OCI-LY1 (cell line): Measurements from ENCODE around the gene CELF4.

Experiments
- H2AFZ ChIP-seq: fragments of 200-600 bp; sonication (generic), shearing (Covaris generic); 2 replicates; pipeline ENCODE4 v1.6.0; 2014; ENCODE audit warnings: antibody characterized with exemption, mild to moderate bottlenecking, low read length
- H3F3A ChIP-seq: fragments of 200-600 bp; sonication (generic), shearing (Covaris generic); 2 replicates; pipeline ENCODE4 v1.6.0; 2014; ENCODE audit warnings: mild to moderate bottlenecking, antibody characterized with exemption, low read length, moderate library complexity; ENCODE audit not compliant: insufficient read depth
- H3K27ac ChIP-seq: fragments of 200-600 bp; sonication (generic); 2 replicates; pipeline ENCODE4 v1.5.1; 2014; ENCODE audit warnings: low read length, mixed run types, mild to moderate bottlenecking, low read depth; ENCODE audit not compliant: poor library complexity, severe bottlenecking
- H3K27me3 ChIP-seq: fragments of 200-600 bp; sonication (generic); 2 replicates; pipeline ENCODE4 v1.6.0; 2014; ENCODE audit warnings: antibody characterized with exemption, mild to moderate bottlenecking, low read length, moderate library complexity; ENCODE audit not compliant: insufficient read depth
- H3K36me3 ChIP-seq: fragments of 200-600 bp; sonication (generic); 2 replicates; pipeline ENCODE4 v1.6.1; 2014; ENCODE audit warnings: mild to moderate bottlenecking, antibody characterized with exemption, low read length, moderate library complexity, mixed read lengths; ENCODE audit not compliant: insufficient read depth
- H3K4me1 ChIP-seq: fragments of 200-600 bp; sonication (generic); 2 replicates; pipeline ENCODE4 v1.5.1; 2014; ENCODE audit warnings: mild to moderate bottlenecking, low read length, moderate library complexity; ENCODE audit not compliant: insufficient read depth, severe bottlenecking
- H3K4me2 ChIP-seq: fragments of 200-600 bp; sonication (generic), shearing (Covaris generic); 2 replicates; pipeline ENCODE4 v1.6.1; 2014; ENCODE audit warnings: low read length
- H3K4me3 ChIP-seq: fragments of 200-600 bp; sonication (generic); 2 replicates; pipeline ENCODE4 v1.5.1; 2014; ENCODE audit warnings: low read length, low read depth, mild to moderate bottlenecking, mixed read lengths; ENCODE audit not compliant: poor library complexity, severe bottlenecking
- H3K79me2 ChIP-seq: fragments of 200-600 bp; shearing (Covaris generic); 2 replicates; pipeline ENCODE4 v1.6.1; 2016; ENCODE audit warnings: mixed run types, low read length, mixed read lengths; ENCODE audit not compliant: insufficient read depth
- H3K9ac ChIP-seq: fragments of 200-600 bp; sonication (generic), shearing (Covaris generic); 2 replicates; pipeline ENCODE4 v1.6.1; 2014; ENCODE audit warnings: mild to moderate bottlenecking, low read length, mixed read lengths
- H3K9me2 ChIP-seq: fragments of 200-600 bp; sonication (generic), shearing (Covaris generic); 2 replicates; pipeline ENCODE4 v1.6.1; 2014; ENCODE audit warnings: low read depth, mild to moderate bottlenecking, low read length, mixed read lengths
- H3K9me3 ChIP-seq: fragments of 200-600 bp; shearing (Covaris generic); 2 replicates; pipeline ENCODE4 v1.6.1; 2014; ENCODE audit warnings: low read length, mixed read lengths
- H4K20me1 ChIP-seq: fragments of 200-600 bp; sonication (generic), shearing (Covaris generic); 2 replicates; pipeline ENCODE4 v1.6.0; 2016; ENCODE audit warnings: mild to moderate bottlenecking, low read length; ENCODE audit not compliant: insufficient read depth
- EZH2 ChIP-seq: fragments of 200-600 bp; sonication (generic), shearing (Covaris generic); IDR thresholded peaks from 2 replicates; pipeline ENCODE4 v1.8.0; 2017; ENCODE audit warnings: borderline replicate concordance, mixed run types, mild to moderate bottlenecking, antibody characterized with exemption, low read length, moderate library complexity, mixed read lengths
- TF ChIP-seq, protein P1 (sequence below): fragments of 200-600 bp; sonication (generic), shearing (Covaris generic); IDR thresholded peaks from 2 replicates; pipeline ENCODE4 v1.5.1; 2017; ENCODE audit warnings: mild to moderate bottlenecking, antibody characterized with exemption, low read length, moderate library complexity, mixed read lengths

The CELF4 gene

DNA sequence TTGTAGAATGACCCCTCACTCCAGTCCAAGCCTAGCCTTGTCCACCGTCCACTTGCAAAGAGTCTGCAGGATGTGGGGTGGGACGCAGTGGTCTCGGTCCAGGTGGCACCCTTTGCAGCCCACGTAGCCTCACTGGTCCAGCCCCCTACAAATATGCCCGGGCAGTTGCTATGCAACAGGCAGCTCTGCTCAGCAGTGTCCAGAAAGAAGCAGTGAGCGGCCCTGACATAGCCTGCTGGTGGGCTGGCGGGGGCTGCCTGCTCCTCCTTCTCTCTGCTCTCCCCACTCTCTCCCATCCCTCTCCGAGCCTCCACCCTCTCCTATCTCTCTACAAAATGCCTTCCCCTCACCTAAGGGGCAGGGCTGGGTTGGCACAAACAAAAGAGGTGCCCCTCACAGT lies 233.4 kb downstream of the CELF4 start:
- TF ChIP-seq, protein P1, sequence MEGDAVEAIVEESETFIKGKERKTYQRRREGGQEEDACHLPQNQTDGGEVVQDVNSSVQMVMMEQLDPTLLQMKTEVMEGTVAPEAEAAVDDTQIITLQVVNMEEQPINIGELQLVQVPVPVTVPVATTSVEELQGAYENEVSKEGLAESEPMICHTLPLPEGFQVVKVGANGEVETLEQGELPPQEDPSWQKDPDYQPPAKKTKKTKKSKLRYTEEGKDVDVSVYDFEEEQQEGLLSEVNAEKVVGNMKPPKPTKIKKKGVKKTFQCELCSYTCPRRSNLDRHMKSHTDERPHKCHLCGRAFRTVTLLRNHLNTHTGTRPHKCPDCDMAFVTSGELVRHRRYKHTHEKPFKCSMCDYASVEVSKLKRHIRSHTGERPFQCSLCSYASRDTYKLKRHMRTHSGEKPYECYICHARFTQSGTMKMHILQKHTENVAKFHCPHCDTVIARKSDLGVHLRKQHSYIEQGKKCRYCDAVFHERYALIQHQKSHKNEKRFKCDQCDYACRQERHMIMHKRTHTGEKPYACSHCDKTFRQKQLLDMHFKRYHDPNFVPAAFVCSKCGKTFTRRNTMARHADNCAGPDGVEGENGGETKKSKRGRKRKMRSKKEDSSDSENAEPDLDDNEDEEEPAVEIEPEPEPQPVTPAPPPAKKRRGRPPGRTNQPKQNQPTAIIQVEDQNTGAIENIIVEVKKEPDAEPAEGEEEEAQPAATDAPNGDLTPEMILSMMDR: no peak
- TF ChIP-seq EZH2: no peak
- H3K27me3 ChIP-seq: no peaks in the 10 kb centered on the region
- H3K9me2 ChIP-seq: no peaks in the 10 kb centered on the region
- no peaks in the 10 kb centered on the region for H3K9me3 ChIP-seq
- no peaks in the 10 kb centered on the region for H3K79me2 ChIP-seq
- H3F3A ChIP-seq: no peaks in the 10 kb centered on the region
- no peak overlapping the region for H3K27ac ChIP-seq
- no peak overlapping the region for H3K4me3 ChIP-seq
- no peak overlapping the region for H2AFZ ChIP-seq
- no peak overlapping the region for H3K4me2 ChIP-seq
- H3K9ac ChIP-seq: no peak overlapping the region
- H3K4me1 ChIP-seq: no peaks in the 10 kb centered on the region
- H4K20me1 ChIP-seq: no peaks in the 10 kb centered on the region
- H3K36me3 ChIP-seq: no peaks in the 10 kb centered on the region

DNA sequence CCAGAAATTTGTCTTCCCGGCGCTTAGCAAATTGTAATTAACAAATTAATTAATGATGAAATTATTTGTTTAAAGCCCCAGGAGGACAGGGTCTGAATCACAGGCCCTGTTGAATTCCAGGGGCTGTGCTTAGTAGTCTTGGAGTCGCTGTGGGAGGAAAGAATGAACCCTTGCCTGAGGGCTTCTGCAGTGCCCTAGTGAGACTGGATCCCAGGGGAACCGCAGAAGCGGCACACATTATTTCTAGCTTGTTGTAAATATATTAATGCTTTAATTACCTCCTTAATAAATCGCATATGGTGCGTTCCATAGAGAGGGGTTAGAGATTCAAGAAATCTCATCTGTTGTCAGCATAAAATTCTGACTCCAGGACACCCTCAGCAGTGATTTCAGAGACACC lies 235.4 kb downstream of the CELF4 start:
- H3K9me3 ChIP-seq: no peaks in the 10 kb centered on the region
- no peak overlapping the region for H3K9ac ChIP-seq
- no peak overlapping the region for H3K4me3 ChIP-seq
- H3F3A ChIP-seq: no peaks in the 10 kb centered on the region
- H3K4me1 ChIP-seq: no peaks in the 10 kb centered on the region
- H4K20me1 ChIP-seq: no peaks in the 10 kb centered on the region
- no peak overlapping the region for H3K27ac ChIP-seq
- H3K79me2 ChIP-seq: no peaks in the 10 kb centered on the region
- H3K4me2 ChIP-seq: no peak overlapping the region
- no peak for TF ChIP-seq EZH2
- TF ChIP-seq, protein P1: no peak
- H3K9me2 ChIP-seq: no peaks in the 10 kb centered on the region
- H2AFZ ChIP-seq: no peak overlapping the region
- H3K36me3 ChIP-seq: no peaks in the 10 kb centered on the region
- H3K27me3 ChIP-seq: no peaks in the 10 kb centered on the region

DNA sequence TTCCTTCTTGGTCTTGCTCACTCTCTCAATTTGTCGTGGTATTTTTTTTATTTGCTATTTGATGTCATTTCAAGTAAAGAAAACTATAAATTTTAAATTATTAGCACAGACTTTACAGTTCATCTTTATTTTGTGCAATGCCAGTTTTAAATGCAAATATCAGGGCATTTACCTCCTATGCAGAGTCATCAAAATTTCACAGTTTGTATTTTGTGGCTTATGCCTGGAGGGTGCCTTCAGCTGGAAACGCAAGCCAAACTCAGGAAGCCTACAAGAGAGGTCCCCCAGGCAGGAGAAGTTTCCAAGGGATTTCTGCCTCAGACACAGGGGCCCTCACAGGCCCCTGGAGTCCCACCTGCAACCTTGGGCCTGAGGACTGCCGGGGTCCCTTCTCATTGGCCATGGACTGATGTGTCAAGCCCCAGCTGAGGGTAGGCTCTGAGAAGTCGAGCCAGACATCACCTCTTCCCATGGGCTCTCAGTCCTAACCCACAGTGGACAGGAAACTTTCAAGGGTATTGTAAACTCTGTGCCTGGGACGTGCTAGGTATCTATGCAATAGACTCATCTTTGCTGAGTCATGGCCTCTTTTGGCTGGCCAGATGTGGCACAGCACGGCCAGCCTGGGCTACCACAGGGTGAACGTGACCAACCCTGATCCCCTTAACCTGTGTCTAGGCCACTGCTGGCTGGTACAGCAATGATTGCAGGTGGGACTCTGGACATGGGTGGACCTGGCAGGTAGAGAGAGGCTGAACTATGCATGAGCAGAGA lies 236.5 kb downstream of the CELF4 start:
- no peak overlapping the region for H3K27ac ChIP-seq
- no peak overlapping the region for H3K4me2 ChIP-seq
- H3K27me3 ChIP-seq: no peaks in the 10 kb centered on the region
- H3K9me3 ChIP-seq: no peaks in the 10 kb centered on the region
- no peaks in the 10 kb centered on the region for H4K20me1 ChIP-seq
- H3K4me3 ChIP-seq: no peak overlapping the region
- H2AFZ ChIP-seq: no peak overlapping the region
- H3K9ac ChIP-seq: no peak overlapping the region
- no peaks in the 10 kb centered on the region for H3K9me2 ChIP-seq
- TF ChIP-seq, protein P1: no peak
- no peak for TF ChIP-seq EZH2
- no peaks in the 10 kb centered on the region for H3F3A ChIP-seq
- H3K4me1 ChIP-seq: no peaks in the 10 kb centered on the region
- H3K79me2 ChIP-seq: no peaks in the 10 kb centered on the region
- H3K36me3 ChIP-seq: no peaks in the 10 kb centered on the region
